Adipose tissue (tissue), 3 donors: ENCODE data around the gene OR7A17. TPM values are rescaled to one million over a fixed set of nuclear protein-coding genes. Genes with fewer than 3 reads are reported as not detected.

Experiments used
- polyA plus RNA-seq, 3 donors: library from polyadenylated mRNA; stranded (reverse); fragments of 200-250 nt; gene quantifications; one replicate each; pipeline ENCODE4 v1.2.3, GENCODE V29; 2013
- donor health status: healthy with polysubstance abuse.
- donor health status: Bipolar disorder and iron deficiency.
- donor health status: healthy.

OR7A17 gene
- polyA plus RNA-seq, 3 donors, result not detected

Other genes starting within 250 kb of the OR7A17 start
- gene ADGRE3, start 211.3 kb downstream of the OR7A17 start, polyA plus RNA-seq, result under 1 TPM in 1 of 3 donors, not detected in 2; 0.55 TPM
- 10 to 100 TPM in 2 of 3 donors, 1 to 10 TPM in 1; 6.4 to 12.7 (median 11.8) TPM for gene ZNF333, start 196.1 kb downstream of the OR7A17 start, polyA plus RNA-seq
- gene ADGRE2, start 107.6 kb downstream of the OR7A17 start, polyA plus RNA-seq, result 1 to 10 TPM in 2 of 3 donors, under 1 TPM in 1; 0.51 to 6.9 (median 2.0) TPM
- gene OR7A5, start 50.9 kb downstream of the OR7A17 start, polyA plus RNA-seq, result not detected
- gene OR7C1, start 50.9 kb downstream of the OR7A17 start, polyA plus RNA-seq, result under 1 TPM in 1 of 3 donors, not detected in 2; 0.34 TPM
- gene OR7A10, start 37.2 kb downstream of the OR7A17 start, polyA plus RNA-seq, result not detected
- not detected for gene OR7C2, start 55.4 kb upstream of the OR7A17 start, polyA plus RNA-seq
- not detected for gene SLC1A6, start 93.7 kb upstream of the OR7A17 start, polyA plus RNA-seq
- gene CASP14, start 163.3 kb upstream of the OR7A17 start, polyA plus RNA-seq, result not detected
- gene OR1I1, start 196.1 kb upstream of the OR7A17 start, polyA plus RNA-seq, result under 1 TPM in 1 of 3 donors, not detected in 2; under 0.01 TPM
- 10 to 100 TPM in 2 of 3 donors, 1 to 10 TPM in 1; 3.6 to 17.7 (median 16.2) TPM for gene SYDE1, start 221.3 kb upstream of the OR7A17 start, polyA plus RNA-seq